ENCODE results near the gene LENG8. TPM values are rescaled to one million over a fixed set of nuclear protein-coding genes. Genes with fewer than 3 reads are reported as not detected.
A peak's percentile ranks its signal among the peaks of the same experiment; 100 is the strongest.

The LENG8 gene
- total and polyA plus RNA-seq, 2 experiments from 2014 or later: 42.1 to 74.3 TPM

- Mint-ChIP-seq H3K4me3 (no peak overlapping the region), H3K9me3 (no peaks in the 10 kb centered on the region; the same call in 2 of the 3 replicates), H3K27me3 (ENCODE audit: insufficient read depth, low read depth, poor library complexity) (peaks cover 27% of the 10 kb centered on the region), H3K36me3 (ENCODE audit: low read depth) (peaks cover 42% of the 10 kb centered on the region), H3K27ac (no peak overlapping the region), H3K4me1 (peaks cover 15% of the 10 kb centered on the region)
- Histone ChIP-seq H3F3A (replicated peaks; ENCODE audit: low read depth) (no peaks in the 10 kb centered on the region), H4K20me1 (replicated peaks; ENCODE audit: insufficient read depth) (no peaks in the 10 kb centered on the region; the same call in 1 of the 2 replicates), H3K4me1 (ENCODE audit: insufficient read depth) (no peaks in the 10 kb centered on the region), H3K27ac (ENCODE audit: low read depth) (no peak overlapping the region), H3K79me2 (replicated peaks; ENCODE audit: insufficient read depth) (no peaks in the 10 kb centered on the region), H3K36me3 (ENCODE audit: insufficient read depth) (no peaks in the 10 kb centered on the region), H2AFZ (no peak overlapping the region), H3K27me3 (ENCODE audit: insufficient read depth) (no peaks in the 10 kb centered on the region), H3K4me2 (no peak overlapping the region), H3K9me2 (ENCODE audit: insufficient read depth) (no peaks in the 10 kb centered on the region), H3K4me3 (no peak overlapping the region)
- no peak for TF ChIP-seq EZH2 (IDR thresholded peaks at IDR 0.05; ENCODE audit: low read depth, unreplicated experiment)
- ATAC-seq: no peak
- no peak for DNase-seq (ENCODE audit: low spot score)
Observed at GRCh38 chr19:54428323-54429175, 20.4 kb upstream of the LENG8 start.

GRCh38 chr19:54429176-54429495, 19.9 kb upstream of the LENG8 start:
- H3K36me3 Mint-ChIP-seq (ENCODE audit: low read depth): peaks cover 36% of the 10 kb centered on the region
- H3K4me3 Mint-ChIP-seq: no peak overlapping the region
- H3K4me3 ChIP-seq: no peak overlapping the region
- peak overlapping the region; percentile 46; the same call in 1 of the 2 replicates for H3K27ac Mint-ChIP-seq
- no peak overlapping the region for H3K4me2 ChIP-seq
- H3K27me3 ChIP-seq (ENCODE audit: insufficient read depth): 0 out of 2 replicates have a peak, but pooled peaks cover 3% of the 10 kb centered on the region
- no peak overlapping the region for H2AFZ ChIP-seq
- H3K36me3 ChIP-seq (ENCODE audit: insufficient read depth): no peaks in the 10 kb centered on the region
- no peaks in the 10 kb centered on the region for H3K79me2 ChIP-seq (replicated peaks; ENCODE audit: insufficient read depth)
- H3F3A ChIP-seq (replicated peaks; ENCODE audit: low read depth): no peaks in the 10 kb centered on the region
- no peaks in the 10 kb centered on the region for H3K9me2 ChIP-seq (ENCODE audit: insufficient read depth)
- no peaks in the 10 kb centered on the region for H3K9me3 Mint-ChIP-seq
- H3K4me1 ChIP-seq (ENCODE audit: insufficient read depth): no peaks in the 10 kb centered on the region; the same call in 1 of the 2 replicates
- H4K20me1 ChIP-seq (replicated peaks; ENCODE audit: insufficient read depth): no peaks in the 10 kb centered on the region
- no peak overlapping the region for H3K27ac ChIP-seq (ENCODE audit: low read depth)
- peaks cover 29% of the 10 kb centered on the region for H3K27me3 Mint-ChIP-seq (ENCODE audit: insufficient read depth, low read depth, poor library complexity)
- H3K4me1 Mint-ChIP-seq: peaks cover 17% of the 10 kb centered on the region
- DNase-seq (ENCODE audit: low spot score): no peak
- ATAC-seq: no peak
- TF ChIP-seq ZNF462 (CRISPR knock-in tag; IDR thresholded peaks at IDR 0.05) (no peak), EZH2phosphoT487 (IDR thresholded peaks at IDR 0.05; ENCODE audit: unreplicated experiment) (no peak), EZH2 (IDR thresholded peaks at IDR 0.05; ENCODE audit: low read depth, unreplicated experiment) (no peak), JUNB (IDR thresholded peaks at IDR 0.05; ENCODE audit: unreplicated experiment) (no peak), ZNF331 (CRISPR knock-in tag; IDR thresholded peaks at IDR 0.05; ENCODE audit: low read depth) (no peak), ZNF114 (CRISPR knock-in tag; IDR thresholded peaks at IDR 0.05) (no peak), REST (IDR thresholded peaks at IDR 0.05; ENCODE audit: unreplicated experiment) (no peak)
- TF ChIP-seq, protein P1, sequence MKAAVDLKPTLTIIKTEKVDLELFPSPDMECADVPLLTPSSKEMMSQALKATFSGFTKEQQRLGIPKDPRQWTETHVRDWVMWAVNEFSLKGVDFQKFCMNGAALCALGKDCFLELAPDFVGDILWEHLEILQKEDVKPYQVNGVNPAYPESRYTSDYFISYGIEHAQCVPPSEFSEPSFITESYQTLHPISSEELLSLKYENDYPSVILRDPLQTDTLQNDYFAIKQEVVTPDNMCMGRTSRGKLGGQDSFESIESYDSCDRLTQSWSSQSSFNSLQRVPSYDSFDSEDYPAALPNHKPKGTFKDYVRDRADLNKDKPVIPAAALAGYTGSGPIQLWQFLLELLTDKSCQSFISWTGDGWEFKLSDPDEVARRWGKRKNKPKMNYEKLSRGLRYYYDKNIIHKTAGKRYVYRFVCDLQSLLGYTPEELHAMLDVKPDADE (IDR thresholded peaks at IDR 0.05): no peak

All from GM23338 (cell line).